Left lung (tissue), 10 donors: ENCODE data around the gene RPL5. TPM values are rescaled to one million over a fixed set of nuclear protein-coding genes. Genes with fewer than 3 reads are reported as not detected.

Experiments used
- ATAC-seq: fragments of 200-7000 bp; cut with Tn5 transposase; one replicate; pipeline ENCODE4 v1.9.1; 2020; ENCODE audit warnings: moderate library complexity
- DNase-seq, 4 donors: peaks; one replicate each; pipeline ENCODE4 v3.0.0-alpha.2; 2013 to 2020
- H3K27ac ChIP-seq, 2 donors: fragments of 200-600 bp; sonication (generic) in 1 of 2; one replicate each; pipeline versions ENCODE4 v1.5.0 to v1.8.0; 2020 to 2021
- H3K27me3 ChIP-seq, 2 donors: fragments of 200-600 bp; sonication (generic) in 1 of 2; one replicate each; pipeline versions ENCODE4 v1.5.0 to v1.8.0; 2020 to 2021
- H3K36me3 ChIP-seq, 2 donors: fragments of 200-600 bp; sonication (generic) in 1 of 2; one replicate each; pipeline versions ENCODE4 v1.5.0 to v1.8.0; 2020 to 2021
- H3K4me1 ChIP-seq, 2 donors: fragments of 200-600 bp; one replicate each; pipeline ENCODE4 v1.8.0; 2021
- H3K4me3 ChIP-seq, 2 donors: fragments of 200-600 bp; sonication (generic) in 1 of 2; one replicate each; pipeline versions ENCODE4 v1.5.0 to v1.8.0; 2020 to 2021; ENCODE audit warnings: mild to moderate bottlenecking in 1 of 2
- H3K9me3 ChIP-seq, 2 donors: fragments of 200-600 bp; sonication (generic) in 1 of 2; one replicate each; pipeline versions ENCODE4 v1.5.0 to v1.8.0; 2020 to 2021
- intact Hi-C, 2 donors: fragments of 100-400 bp; cut with DNase I; formaldehyde crosslinking; loops; one replicate each; pipeline versions ENCODE4 v1.11.2 to v1.14.2; 2022
- polyA plus RNA-seq, 6 donors: library from polyadenylated mRNA; unstranded; fragments of 120-200 nt; gene quantifications; one replicate each; pipeline ENCODE4 v1.2.1, GENCODE V29; 2013; ENCODE audit not compliant: insufficient read length in 6 of 6
- total RNA-seq, 2 donors: library from RNA; stranded (reverse); fragmentation: NEBNext Ultra II Directional; extraction: Animal tissue kit (Norgen Biotek cat#: 25700); gene quantifications; one replicate each; pipeline ENCODE4 v1.2.1, GENCODE V29; 2021
- TF ChIP-seq, protein P1 (sequence below), 2 donors: fragments of 200-600 bp; sonication (generic) in 1 of 2; IDR thresholded peaks; one replicate each; pipeline versions ENCODE4 v1.5.0 to v1.8.0; 2021; ENCODE audit warnings: antibody characterized with exemption in 2 of 2
- donor health status: DM: no; HTN: yes; CAD: no.
- donor health status: DM: no; HTN: no; CAD: no.

Gene RPL5
- total and polyA plus RNA-seq, 8 donors = 695 to 3,250 (median 3,018) TPM

DNA sequence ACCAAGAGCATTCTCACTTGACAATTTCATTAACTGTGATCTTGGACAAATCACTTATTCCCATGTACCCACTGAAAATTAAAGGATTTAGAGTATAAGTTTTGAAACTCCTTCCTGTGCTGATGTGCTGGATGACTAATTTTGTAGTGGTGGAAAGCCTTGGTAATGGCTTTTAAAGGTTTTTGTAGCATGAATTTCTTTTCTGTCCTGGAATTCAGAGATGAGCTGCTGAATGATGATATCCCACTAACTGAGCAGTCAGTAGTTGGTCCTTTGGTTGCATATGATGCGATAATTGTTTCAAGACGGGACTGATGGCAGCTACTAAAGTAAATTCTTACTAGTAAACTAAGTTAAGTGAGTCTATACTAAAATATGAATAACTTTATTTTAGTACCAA is 5.2 kb downstream of the RPL5 start:
- DNase-seq (no peak), ATAC-seq (no peak)
- Histone ChIP-seq H3K36me3 (peaks cover 6 to 87% of the 10 kb centered on the region in 2 donors), H3K4me3 (no peak overlapping the region), H3K27ac (no peak overlapping the region), H3K4me1 (peaks cover 14 to 69% of the 10 kb centered on the region in 2 donors), H3K27me3 (no peaks in the 10 kb centered on the region), H3K9me3 (no peaks in the 10 kb centered on the region)
- intact Hi-C loops = no loop called here
- TF ChIP-seq, protein P1, sequence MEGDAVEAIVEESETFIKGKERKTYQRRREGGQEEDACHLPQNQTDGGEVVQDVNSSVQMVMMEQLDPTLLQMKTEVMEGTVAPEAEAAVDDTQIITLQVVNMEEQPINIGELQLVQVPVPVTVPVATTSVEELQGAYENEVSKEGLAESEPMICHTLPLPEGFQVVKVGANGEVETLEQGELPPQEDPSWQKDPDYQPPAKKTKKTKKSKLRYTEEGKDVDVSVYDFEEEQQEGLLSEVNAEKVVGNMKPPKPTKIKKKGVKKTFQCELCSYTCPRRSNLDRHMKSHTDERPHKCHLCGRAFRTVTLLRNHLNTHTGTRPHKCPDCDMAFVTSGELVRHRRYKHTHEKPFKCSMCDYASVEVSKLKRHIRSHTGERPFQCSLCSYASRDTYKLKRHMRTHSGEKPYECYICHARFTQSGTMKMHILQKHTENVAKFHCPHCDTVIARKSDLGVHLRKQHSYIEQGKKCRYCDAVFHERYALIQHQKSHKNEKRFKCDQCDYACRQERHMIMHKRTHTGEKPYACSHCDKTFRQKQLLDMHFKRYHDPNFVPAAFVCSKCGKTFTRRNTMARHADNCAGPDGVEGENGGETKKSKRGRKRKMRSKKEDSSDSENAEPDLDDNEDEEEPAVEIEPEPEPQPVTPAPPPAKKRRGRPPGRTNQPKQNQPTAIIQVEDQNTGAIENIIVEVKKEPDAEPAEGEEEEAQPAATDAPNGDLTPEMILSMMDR (IDR thresholded peaks at IDR 0.05) = no peak

DNA sequence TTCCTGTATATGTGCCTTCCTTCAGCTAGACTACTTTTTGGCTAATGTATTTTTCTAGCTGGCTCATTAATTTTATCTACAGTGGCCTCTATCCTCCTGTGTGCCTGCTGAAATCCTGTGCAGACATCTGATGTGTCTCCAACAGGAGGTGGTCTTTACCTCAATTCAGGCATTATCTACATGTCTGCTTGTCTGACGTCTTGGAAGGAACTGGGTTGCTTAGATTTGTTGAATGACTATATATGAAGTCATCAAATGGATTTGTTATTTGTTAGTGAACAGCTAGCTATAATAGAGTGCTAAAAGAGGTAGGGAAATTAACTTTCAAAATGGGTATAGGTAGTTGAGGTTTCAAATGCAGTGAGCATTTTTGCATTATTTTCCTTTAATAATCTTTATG is 6.7 kb downstream of the RPL5 start:
- intact Hi-C loops = no loop called here
- Histone ChIP-seq H3K36me3 (peaks cover 6 to 100% of the 10 kb centered on the region in 2 donors), H3K4me3 (no peak overlapping the region), H3K27ac (no peak overlapping the region), H3K27me3 (no peaks in the 10 kb centered on the region), H3K9me3 (no peaks in the 10 kb centered on the region), H3K4me1 (peaks cover 14 to 61% of the 10 kb centered on the region in 2 donors)
- DNase-seq (no peak), ATAC-seq (no peak)
- TF ChIP-seq, protein P1 (IDR thresholded peaks at IDR 0.05) = no peak

DNA sequence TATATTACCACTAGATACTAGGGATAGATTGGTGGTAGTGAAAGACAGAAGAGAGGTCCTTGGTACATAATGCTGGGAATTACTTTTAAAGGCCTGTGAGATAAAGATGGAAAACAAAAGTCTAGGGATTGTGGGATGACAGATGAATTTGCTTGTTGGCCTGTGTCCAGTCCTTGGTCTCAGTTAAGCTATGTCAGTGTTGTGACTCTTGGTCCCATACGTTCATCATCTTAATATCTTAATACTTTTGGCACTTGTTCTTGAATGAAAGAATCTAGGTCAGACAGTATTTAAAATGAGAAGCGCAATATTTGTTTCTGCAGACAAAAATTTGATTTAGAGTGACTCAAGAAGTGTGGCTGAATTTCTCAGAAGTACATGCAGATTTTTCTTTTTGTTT is 7.6 kb downstream of the RPL5 start:
- Histone ChIP-seq H3K4me1 (peaks cover 7 to 51% of the 10 kb centered on the region in 2 donors), H3K27me3 (no peaks in the 10 kb centered on the region), H3K27ac (no peak overlapping the region), H3K36me3 (peaks cover 6 to 100% of the 10 kb centered on the region in 2 donors), H3K9me3 (no peaks in the 10 kb centered on the region), H3K4me3 (no peak overlapping the region)
- ATAC-seq (no peak), DNase-seq (no peak)
- intact Hi-C loops = no loop called here
- TF ChIP-seq, protein P1 (IDR thresholded peaks at IDR 0.05) = no peak

DNA sequence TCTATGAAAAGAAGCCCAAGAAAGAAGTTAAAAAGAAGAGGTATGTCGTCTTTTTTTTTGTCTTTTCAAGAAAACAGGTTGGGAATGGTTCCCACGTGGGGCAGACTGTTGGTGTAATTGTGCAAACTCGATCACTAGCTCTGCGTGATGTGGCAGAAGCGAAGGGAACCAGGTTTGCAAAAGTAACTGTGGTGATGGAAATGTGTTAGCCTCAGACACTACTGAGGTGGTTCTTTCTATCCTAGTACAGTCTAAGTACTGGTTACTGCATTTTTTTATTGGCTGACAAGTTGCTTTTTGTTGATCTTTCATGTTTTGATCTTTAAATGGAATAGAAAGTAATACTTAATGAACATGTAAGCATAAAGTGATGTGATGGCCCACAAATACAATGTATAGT is 8.8 kb downstream of the RPL5 start:
- ATAC-seq (no peak), DNase-seq (no peak)
- H3K36me3 ChIP-seq = peaks cover 4 to 93% of the 10 kb centered on the region in 2 donors
- H3K4me3 ChIP-seq = no peak overlapping the region
- intact Hi-C loops = no loop called here
- no peaks in the 10 kb centered on the region for H3K9me3 ChIP-seq
- peaks cover 0 to 40% of the 10 kb centered on the region in 2 donors for H3K4me1 ChIP-seq
- TF ChIP-seq, protein P1 (IDR thresholded peaks at IDR 0.05) = no peak
- H3K27me3 ChIP-seq = no peaks in the 10 kb centered on the region
- no peak overlapping the region for H3K27ac ChIP-seq

DNA sequence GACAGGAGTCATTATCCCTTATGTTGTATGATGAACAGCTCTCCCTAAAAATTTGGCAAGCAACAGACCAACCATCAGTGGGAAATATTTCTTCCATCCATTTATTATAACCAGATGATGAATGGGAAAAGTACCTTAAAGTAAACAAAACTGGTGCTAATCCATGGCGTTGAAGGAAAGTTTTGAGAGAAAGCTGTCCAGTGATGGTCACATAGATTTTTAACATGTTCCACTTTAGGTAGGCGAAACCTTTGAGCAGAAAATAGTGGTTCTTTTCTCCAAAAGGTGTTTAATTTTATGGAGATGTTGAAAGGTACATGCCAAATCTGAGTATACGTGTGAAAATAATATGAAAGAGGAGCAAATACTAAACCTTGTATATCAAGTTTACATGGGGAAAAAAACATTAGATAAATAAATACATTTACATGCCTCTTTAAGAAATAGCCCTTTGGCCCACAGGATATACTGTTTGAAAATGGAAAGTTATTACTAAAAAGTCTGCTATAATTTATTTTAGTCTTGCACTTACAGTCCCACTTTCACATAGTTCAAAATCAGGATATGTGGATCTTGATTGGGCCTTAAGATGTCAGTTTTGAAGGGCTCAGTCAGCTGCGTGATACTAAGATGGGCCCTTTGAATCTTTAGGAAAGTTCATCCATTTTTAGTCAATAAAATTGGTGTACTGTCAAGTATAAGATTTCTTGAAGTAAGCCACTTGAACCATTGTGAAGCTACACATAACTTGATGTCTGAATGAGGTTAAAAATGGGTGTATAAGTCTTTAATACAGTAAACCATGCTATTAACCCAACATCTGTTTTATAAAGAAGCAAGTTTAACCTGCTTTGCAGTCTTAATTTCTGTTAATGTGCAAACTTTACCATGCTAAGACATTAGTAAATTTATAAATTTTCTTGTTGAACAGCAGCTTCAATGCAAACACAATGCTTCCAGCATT is 10.5 kb downstream of the RPL5 start:
- intact Hi-C loops = no loop called here
- H3K9me3 ChIP-seq = no peaks in the 10 kb centered on the region
- H3K27ac ChIP-seq = no peak overlapping the region
- TF ChIP-seq, protein P1 (IDR thresholded peaks at IDR 0.05) = no peak
- H3K36me3 ChIP-seq = peaks cover 4 to 75% of the 10 kb centered on the region in 2 donors
- DNase-seq (no peak), ATAC-seq (no peak)
- no peaks in the 10 kb centered on the region for H3K27me3 ChIP-seq
- peaks cover 0 to 22% of the 10 kb centered on the region in 2 donors for H3K4me1 ChIP-seq
- no peak overlapping the region for H3K4me3 ChIP-seq
